OCI-M2 (cell line): ENCODE results near the gene RPS19BP1.

Experiments used
- DNase-seq: peaks from one replicate; lab custom pipeline; 2025; ENCODE audit not compliant: unreplicated experiment; lab: John Stamatoyannopoulos, UW

The RPS19BP1 gene

DNA sequence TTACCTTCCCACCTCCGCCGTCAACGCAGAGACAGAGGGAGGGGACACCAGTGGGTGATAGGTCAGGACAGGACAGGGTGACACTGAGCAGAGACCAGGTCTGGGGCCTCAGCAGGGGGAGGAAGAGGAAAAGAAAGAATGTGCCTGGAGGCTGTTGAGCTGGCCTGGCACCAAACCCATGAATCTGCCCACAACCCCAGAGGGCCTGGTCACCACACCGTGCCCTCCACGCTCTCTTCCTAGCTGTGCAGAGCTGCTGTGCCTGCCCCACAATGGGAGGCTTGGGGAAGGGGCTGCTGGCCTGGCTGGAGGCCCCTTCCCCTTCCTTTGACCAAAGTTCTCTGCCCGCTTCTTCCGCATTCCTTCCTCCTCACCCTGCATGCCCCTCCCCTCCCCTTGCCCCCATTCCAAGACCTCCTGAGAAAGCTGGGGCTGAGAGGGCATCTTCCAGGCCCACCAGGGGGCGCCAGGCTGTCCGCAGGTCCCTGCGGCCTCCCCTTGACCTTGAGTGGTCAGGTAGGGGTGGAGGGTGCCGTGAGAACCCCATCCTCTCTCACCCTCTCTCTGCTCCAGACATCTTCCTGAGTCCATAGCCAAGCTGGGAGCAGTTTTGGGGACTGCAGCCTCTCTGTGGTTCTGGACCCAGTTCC is 27.0 kb upstream of the RPS19BP1 start:
- no peak for DNase-seq

DNA sequence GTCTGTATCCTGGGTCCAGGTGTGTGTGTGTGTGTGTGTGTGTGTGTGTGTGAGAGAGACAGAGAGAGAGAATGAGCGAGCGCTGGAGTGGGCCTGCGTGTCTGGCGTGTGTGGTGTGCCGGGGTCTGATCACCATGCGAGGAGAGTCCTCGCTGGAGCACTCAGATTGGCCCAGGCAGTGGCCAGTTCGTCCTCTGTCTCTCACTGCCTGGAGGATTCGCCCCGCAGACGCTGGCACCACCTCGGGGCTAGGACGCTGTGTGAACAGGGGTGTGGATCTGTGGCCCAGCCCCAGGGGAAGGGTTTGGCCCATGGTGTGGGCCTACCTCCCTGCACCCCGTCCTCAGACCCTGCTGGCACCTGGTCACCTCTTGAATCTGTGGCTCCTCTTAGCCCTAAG is 26.4 kb upstream of the RPS19BP1 start:
- no peak for DNase-seq

DNA sequence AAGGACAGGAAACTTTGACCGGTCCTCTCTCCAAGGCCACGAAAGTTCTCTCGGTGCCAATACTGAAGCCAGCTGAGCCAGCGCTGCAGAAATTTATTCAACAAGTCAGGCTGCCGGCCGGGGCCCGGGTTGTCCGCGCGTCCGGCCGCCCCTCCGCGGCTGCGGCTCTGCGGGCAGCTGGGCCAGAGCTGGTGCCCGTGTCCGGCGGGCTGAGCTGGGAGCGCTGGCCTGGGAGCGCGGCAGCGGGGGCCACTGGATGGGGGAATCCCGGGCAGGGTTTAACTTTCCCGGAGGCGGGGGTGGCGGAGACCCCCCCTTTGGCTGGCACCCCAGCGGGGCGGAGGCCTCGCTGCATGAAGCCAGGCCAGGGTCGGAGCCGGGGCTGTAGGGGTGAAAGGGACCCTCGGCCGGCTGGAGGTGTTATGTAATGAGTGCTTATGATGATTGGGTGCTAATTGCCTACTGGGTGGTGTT is 25.7 kb upstream of the RPS19BP1 start:
- DNase-seq: no peak

DNA sequence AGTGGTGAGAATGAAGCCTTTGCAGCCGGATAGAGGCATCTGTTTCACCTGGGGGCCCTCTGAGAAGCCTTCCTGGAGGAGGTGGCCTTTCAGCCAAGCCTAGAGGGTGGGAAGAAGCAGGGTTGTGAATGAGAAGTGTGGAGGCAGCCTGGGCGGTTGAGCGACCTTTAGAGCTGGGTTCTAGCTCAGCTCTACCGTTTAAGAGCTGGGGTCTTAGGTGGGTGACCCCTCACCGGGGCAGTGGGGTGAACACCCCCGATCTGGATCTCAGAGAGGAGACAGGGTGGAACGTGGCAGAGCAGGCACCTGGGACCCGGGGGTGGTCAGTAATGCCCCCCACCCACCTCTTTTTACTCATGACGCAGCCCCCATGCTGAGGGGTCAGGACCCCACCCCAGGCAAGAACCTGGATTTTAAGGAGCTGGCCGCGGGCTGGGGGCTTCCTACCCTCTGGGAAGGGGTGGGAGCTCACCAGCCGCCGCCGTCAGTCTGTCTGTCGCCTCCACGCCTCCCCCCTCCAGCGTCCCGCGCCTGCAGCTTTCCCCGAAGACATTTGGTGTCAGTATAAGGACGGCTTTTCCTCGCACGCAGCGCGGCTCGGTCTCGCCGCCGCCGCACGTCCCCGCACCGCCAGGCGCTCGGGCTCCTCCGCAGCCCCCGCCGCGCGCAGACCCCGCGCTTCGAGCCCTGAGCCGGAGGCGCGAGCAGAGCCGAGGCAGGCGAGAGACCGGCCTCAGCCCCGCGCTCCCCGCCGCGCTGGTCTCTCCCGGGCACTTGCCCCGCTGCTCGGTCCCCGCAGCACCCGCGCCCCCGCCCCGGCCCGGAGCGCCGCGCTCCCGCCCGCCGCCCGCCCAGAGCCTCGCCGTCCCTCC is 24.7 kb upstream of the RPS19BP1 start:
- no peak for DNase-seq

DNA sequence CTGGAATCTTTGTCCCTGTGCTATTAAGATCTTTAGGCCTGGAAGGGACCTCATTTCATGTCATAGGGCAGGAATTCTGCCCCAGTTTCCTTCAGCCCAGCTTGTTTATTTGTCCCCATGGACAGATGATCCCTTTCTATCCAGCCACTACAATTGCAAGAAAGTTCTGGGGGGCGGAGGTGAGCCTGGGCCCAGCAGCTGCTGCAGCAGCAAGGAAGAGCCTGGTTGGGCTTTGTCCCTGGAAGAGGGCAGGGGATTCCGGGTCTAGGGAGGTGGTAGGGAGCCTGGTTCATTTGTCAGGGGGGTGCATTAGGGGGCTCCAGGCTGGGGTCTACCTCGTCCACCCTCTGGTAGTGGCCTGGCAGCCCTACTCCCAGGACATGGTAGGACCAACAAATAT is 21.6 kb upstream of the RPS19BP1 start:
- DNase-seq: no peak

DNA sequence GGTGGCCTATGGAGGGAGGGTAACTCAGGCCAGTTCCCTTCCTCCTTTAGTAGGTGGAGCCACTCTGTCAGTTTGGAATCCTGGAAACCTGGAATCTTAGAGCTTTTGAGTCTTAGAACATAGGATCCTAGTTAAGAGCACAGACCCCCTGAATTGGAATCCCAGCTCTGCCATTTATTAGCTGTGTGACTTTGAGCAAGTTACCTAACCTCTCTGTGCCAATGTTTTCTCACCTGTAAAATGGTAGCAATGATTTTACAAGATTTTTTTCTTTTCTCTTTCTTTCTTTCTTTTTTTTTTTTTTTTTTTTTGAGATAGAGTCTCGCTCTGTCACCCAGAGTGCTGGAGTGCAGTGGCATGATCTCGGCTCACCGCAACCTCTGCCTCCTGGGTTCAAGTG is 20.9 kb upstream of the RPS19BP1 start:
- DNase-seq: no peak

GRCh38 chr22:39547587-39547947 is 15.0 kb upstream of the RPS19BP1 start:
- DNase-seq: no peak

GRCh38 chr22:39546889-39547586 is 14.5 kb upstream of the RPS19BP1 start:
- DNase-seq: no peak

DNA sequence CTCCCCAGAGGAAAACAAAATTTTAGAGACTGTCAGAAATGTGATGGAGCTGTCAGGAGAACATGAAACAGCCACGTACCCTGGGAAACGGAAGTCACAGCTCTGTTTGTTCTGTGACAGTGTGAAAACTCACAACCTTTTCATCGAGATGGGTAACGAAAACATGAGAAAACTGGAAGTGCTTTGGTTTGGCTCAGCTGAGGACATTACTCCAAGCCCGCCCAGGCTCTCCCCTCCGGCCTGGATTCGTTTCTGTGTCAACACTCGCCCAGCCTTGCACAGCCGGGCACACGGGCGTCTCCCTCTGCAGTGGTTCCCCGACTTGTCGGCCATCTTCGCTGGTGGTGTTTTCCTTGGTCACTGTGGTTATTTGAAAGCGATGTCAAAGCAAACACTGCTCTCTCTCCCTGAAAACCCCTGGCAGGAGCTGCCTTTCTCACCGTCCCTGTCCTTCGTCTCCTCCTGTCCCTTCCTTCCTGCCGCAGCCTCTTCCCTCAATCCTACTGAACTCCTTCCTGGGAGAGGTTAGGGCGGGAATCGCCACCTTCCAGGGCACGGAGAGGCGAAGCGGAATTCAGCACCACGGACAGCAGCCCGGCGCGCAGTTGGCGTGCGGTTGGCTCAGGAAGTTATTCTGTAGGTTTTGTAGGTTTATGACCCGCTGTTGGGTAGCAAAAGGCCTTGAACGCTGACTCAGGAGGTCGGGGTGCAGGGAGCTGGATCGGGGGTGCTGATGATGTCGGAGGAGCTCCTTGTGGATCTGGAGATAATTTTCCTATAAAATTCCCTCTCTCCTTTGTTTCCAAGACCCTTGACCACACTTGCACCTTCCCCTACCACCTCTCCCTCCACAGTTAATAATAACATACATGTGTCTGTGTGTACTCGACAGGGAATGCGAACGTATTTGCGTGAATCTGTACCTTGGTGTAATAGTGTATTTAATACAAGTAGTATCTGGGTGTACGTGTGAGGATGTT is 13.1 kb upstream of the RPS19BP1 start:
- DNase-seq: no peak

DNA sequence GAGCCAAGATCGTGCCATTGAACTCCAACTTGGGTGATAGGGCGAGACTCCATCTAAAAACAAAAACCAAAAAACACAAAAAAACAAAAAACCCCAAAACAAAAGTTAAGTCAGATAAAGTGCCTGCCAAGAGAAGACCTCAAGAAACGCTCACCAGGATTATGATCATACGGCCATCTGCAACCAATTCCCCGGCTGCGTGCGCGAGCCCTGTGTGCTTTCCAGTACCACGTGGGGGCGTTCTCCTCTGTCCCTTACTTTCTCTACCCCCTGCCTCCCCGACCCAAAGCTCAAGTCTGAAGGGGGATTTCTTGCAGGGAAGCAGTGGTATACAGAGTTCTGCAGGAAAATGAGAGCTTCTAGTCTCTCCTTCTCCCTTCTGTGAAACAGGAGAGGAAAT is 10.5 kb upstream of the RPS19BP1 start:
- DNase-seq: no peak

DNA sequence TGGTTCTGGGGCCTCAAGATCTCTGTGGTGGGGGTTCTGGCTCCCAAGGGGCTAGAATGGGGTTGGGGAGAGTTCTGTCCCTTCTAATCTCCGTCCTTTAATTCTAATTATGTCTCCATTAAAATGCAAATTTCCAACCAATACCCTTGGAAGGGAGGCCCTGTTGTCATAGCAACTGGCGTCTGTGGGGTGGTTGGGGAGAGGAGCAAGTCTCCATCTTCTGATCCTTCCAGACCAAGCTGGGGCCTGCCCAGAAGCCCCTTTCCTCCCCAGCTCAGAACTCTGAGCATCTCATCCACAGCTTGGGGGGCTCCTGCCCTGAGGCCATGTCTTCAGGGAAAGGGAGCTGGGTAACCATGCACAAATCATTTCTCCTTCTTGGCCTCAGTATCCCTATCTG is 5.4 kb upstream of the RPS19BP1 start:
- no peak for DNase-seq

- DNase-seq: no peak
Measured at GRCh38 chr22:39536711-39537110, 4.2 kb upstream of the RPS19BP1 start.

GRCh38 chr22:39535831-39536449 is 3.4 kb upstream of the RPS19BP1 start:
- DNase-seq: no peak

GRCh38 chr22:39535357-39535725 is 2.8 kb upstream of the RPS19BP1 start:
- no peak for DNase-seq

DNA sequence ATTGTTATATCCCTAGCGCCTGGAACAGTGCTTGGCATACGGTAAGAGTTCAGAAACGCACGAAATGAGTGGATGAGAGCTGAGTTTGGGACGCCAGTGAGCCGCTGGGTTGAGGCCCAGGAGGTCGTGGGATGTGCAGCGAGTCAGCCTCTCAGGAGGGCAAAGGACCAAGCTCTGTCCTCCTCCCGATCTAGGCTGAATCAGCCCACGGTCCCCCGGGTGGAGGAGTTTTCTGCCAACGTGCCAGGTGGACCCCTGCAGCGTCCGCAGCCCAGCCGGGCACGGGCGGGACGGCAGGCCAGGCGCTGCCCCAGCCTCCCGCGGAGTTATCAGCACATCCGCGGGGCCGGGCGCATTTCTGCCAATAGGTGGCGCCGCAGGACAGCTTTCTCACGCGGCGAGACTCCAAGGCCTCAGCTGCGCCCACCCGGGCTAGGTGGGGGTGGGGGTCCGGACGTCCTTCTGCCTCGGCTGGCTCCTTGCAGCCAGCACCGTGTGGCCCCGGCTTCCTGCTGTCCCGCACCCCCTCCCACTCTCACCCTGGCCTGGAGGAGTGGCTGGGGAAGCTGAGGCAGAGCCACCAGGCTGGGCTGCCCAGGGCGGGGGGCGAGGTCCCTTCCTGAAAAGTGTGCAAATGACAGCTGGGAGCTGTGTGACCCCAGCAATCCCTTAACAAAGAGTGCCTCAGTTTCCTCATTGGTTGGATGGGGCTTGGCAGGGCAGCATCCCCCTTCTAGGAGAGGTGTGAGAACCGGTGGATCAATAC is 2.2 kb upstream of the RPS19BP1 start:
- no peak for DNase-seq

DNA sequence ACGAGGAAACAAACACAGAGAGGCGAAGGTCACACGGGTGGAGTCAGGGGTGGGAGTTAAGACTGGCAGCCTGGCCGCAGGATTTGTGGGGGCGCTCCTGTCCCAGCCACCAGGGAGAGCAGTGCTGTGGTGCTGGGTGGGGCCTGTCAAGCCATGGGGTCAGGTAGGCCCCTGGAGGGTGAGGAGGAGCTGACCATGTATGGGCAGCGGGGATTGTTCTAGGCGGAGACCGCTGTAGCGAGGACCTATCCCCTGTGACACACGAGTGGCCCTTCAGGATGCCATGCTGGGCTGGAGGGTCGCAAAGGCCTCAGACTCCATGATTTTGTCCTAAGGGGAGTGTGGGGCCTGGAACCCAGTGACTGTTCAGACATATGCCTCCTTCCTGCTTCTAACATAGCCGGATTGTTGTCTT is 1.6 kb upstream of the RPS19BP1 start:
- DNase-seq: no peak

DNA sequence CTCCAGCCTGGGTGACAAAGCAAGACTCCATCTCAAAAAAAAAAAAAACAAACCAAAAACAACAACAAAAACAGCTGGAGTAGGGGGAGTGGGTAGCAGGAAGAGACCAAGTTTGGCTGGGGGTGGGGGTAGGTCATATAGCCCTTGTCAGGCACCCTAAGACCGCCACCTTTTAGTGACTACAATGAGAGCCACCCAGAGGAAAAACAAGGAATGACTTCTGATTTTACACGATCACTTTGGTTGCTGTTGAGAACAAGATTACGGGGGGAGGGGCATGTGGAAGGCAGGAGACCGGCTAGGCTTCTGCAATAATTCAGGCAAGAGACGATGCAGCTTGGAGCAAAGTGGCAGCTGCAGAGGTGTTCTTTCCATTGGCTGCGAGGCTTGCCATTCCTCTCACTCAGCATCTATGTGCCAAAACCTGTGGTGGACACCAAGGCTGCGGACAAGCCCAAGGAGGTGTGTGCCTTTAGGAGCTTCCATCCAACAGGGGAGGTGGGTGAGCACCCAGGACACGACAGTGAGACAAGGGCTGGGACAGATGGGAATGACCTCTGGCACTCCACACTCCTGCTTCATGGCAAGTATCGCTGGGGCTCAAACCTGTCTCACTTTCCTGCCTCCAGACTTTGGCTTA is 1.7 kb downstream of the RPS19BP1 start:
- DNase-seq: no peak

- DNase-seq: no peak
Measured at GRCh38 chr22:39530116-39530515, 2.4 kb downstream of the RPS19BP1 start.

GRCh38 chr22:39529487-39529851 is 3.1 kb downstream of the RPS19BP1 start:
- DNase-seq: no peak
